ENCODE measurements around the gene U2AF2.

Gene U2AF2

GRCh38 chr19:55720214-55720746, 65.4 kb downstream of the U2AF2 start:
- no peak for DNase-seq

DNA sequence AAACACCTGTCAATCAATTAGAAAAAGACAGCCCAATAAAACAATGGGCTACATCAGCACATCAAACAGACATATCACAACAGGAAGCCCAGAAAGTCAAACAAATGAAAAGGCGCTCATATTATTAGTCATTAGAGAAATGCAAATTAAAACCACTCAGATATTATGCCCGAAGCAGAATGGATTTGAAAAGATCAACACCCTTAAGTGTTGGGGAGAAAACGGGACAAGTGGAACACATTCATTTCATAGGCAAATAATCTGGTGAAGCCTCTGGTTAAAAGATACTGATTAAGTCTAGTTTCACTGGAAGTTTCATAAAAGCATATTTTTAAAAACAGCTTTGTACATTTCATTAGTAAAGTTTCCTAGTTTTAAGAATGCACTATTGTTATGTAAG, 66.0 kb downstream of the U2AF2 start:
- DNase-seq = no peak

- no peak for DNase-seq
Measured at GRCh38 chr19:55723491-55723890, 68.7 kb downstream of the U2AF2 start.
